B cell (primary cell): ENCODE results near the gene DSCAML1. TPM values are rescaled to one million over a fixed set of nuclear protein-coding genes. Genes with fewer than 3 reads are reported as not detected.

Experiments
- ATAC-seq: fragments of 200-7000 bp; cut with Tn5 transposase; one replicate; pipeline ENCODE4 v1.10.0; 2021; ENCODE audit warnings: low read depth, mild to moderate bottlenecking, moderate number of reproducible peaks, moderate library complexity
- CTCF ChIA-PET: fragments of 350-600 bp; sonication (Branson Sonifier 250); formaldehyde crosslinking; loops from one replicate; lab custom pipeline; 2021; ENCODE audit warnings: antibody characterized with exemption, inconsistent platforms; lab: Charles Lee
- POLR2A ChIA-PET: fragments of 350-600 bp; sonication (Branson Sonifier 250); formaldehyde crosslinking; loops from one replicate; lab custom pipeline; 2021; ENCODE audit warnings: antibody characterized with exemption; lab: Charles Lee
- DNase-seq: peaks from one replicate; pipeline ENCODE4 v3.0.0; 2013
- H2AFZ ChIP-seq: 2 replicates; pipeline ENCODE4 v1.6.1; 2012; ENCODE audit warnings: mild to moderate bottlenecking, low read depth, low read length; ENCODE audit not compliant: insufficient read depth, poor library complexity, severe bottlenecking
- H3K27ac ChIP-seq, 2 donors: 1 replicate in 1 of 2; 2 replicates in 1 of 2; pipeline ENCODE4 v1.5.1; 2012 to 2013; ENCODE audit warnings: low read length in 2 of 2, mild to moderate bottlenecking in 2 of 2, moderate library complexity in 1 of 2
- H3K27me3 ChIP-seq, 4 experiments: fragments of 200-600 bp in 1 of 4; sonication (generic) in 1 of 4; replicated peaks in 1 of 4; 1 replicate in 2 of 4; 2 replicates in 2 of 4; pipeline versions ENCODE4 v1.6.1 to v1.7.0; 2013 to 2016; ENCODE audit warnings: low read length in 3 of 4, mild to moderate bottlenecking in 2 of 4, mixed read lengths in 1 of 4, moderate library complexity in 1 of 4; ENCODE audit not compliant: insufficient read depth in 4 of 4, control insufficient read depth in 3 of 4; ENCODE audit errors: control extremely low read depth in 1 of 4
- H3K36me3 ChIP-seq, 2 experiments: replicated peaks in 1 of 2; 1 replicate in 1 of 2; 2 replicates in 1 of 2; pipeline versions ENCODE4 v1.6.1 to v1.7.1; 2013; ENCODE audit warnings: low read length in 1 of 2; ENCODE audit not compliant: insufficient read depth in 2 of 2, control insufficient read depth in 1 of 2; ENCODE audit errors: control extremely low read depth in 1 of 2, extremely low read depth in 1 of 2
- H3K4me1 ChIP-seq, 2 donors: fragments of 200-600 bp in 1 of 2; sonication (generic) in 1 of 2; 1 replicate in 1 of 2; 2 replicates in 1 of 2; pipeline versions ENCODE4 v1.5.1 to v1.6.1; 2013 to 2017; ENCODE audit warnings: low read length in 2 of 2; ENCODE audit not compliant: control insufficient read depth in 2 of 2, insufficient read depth in 2 of 2
- H3K4me2 ChIP-seq: replicated peaks from 2 replicates; pipeline ENCODE3; 2012; ENCODE audit warnings: mild to moderate bottlenecking, low read depth, low read length; ENCODE audit not compliant: poor library complexity, severe bottlenecking
- H3K4me3 ChIP-seq, 5 experiments: fragments of 200-600 bp in 1 of 5; sonication (generic) in 1 of 5; 1 replicate in 3 of 5; 2 replicates in 2 of 5; pipeline versions ENCODE4 v1.5.1 to v1.7.0; 2011 to 2016; ENCODE audit warnings: low read length in 4 of 5, mild to moderate bottlenecking in 4 of 5, low read depth in 2 of 5, control low read depth in 1 of 5, moderate library complexity in 1 of 5; ENCODE audit not compliant: insufficient read depth in 1 of 5; ENCODE audit errors: control extremely low read depth in 1 of 5, extremely low read depth in 1 of 5
- H3K79me2 ChIP-seq: fragments of 200-600 bp; sonication (generic); one replicate; pipeline ENCODE4 v1.6.0; 2016; ENCODE audit warnings: low read length; ENCODE audit not compliant: control insufficient read depth, insufficient read depth
- H3K9ac ChIP-seq: fragments of 200-600 bp; sonication (generic); 2 replicates; pipeline ENCODE4 v1.6.1; 2017; ENCODE audit warnings: mild to moderate bottlenecking, low read length, moderate library complexity
- H3K9me3 ChIP-seq, 3 donors: one replicate each; pipeline versions ENCODE4 v1.6.1 to v1.7.1; 2013; ENCODE audit warnings: low read length in 2 of 3; ENCODE audit not compliant: control insufficient read depth in 2 of 3, insufficient read depth in 1 of 3; ENCODE audit errors: control extremely low read depth in 1 of 3
- H4K20me1 ChIP-seq: 2 replicates; pipeline ENCODE4 v1.6.0; 2012; ENCODE audit warnings: mild to moderate bottlenecking, low read length; ENCODE audit not compliant: insufficient read depth, control insufficient read depth, poor library complexity, severe bottlenecking
- H3K27ac Mint-ChIP-seq: one replicate; pipeline ENCODE4 v1.8.0; 2021; ENCODE audit warnings: mixed read lengths
- H3K27me3 Mint-ChIP-seq: one replicate; pipeline ENCODE4 v1.8.0; 2021; ENCODE audit warnings: mixed read lengths
- H3K4me1 Mint-ChIP-seq: one replicate; pipeline ENCODE4 v1.8.0; 2021; ENCODE audit warnings: mixed read lengths
- H3K4me3 Mint-ChIP-seq: one replicate; pipeline ENCODE4 v1.8.0; 2021; ENCODE audit warnings: mixed read lengths
- H3K9me3 Mint-ChIP-seq: one replicate; pipeline ENCODE4 v1.8.0; 2022; ENCODE audit warnings: mixed read lengths; ENCODE audit not compliant: insufficient read depth
- CTCF ChIP-seq: fragments of 200-600 bp; IDR thresholded peaks from one replicate; pipeline ENCODE4 v1.8.0; 2022; ENCODE audit warnings: antibody characterized with exemption, mild to moderate bottlenecking
- EZH2 ChIP-seq: IDR thresholded peaks from 2 replicates; pipeline ENCODE4 v1.6.1; 2012; ENCODE audit warnings: borderline replicate concordance, low read depth, mild to moderate bottlenecking, moderate library complexity, low read length; ENCODE audit not compliant: insufficient read depth, poor library complexity, severe bottlenecking
- WGBS: methylation state at CpG from one replicate; pipeline ENCODE4 v1.1.5; 2013; ENCODE audit warnings: missing lambda C conversion rate; ENCODE audit not compliant: insufficient coverage; 5-methylcytosine and 5-hydroxymethylcytosine counted together
- intact Hi-C: fragments of 100-400 bp; cut with micrococcal nuclease; formaldehyde crosslinking; loops from one replicate; pipeline ENCODE4 v1.10.0; 2022
- polyA plus RNA-seq: library from polyadenylated mRNA; depleted of rRNA; stranded (reverse); fragments of >200 nt; gene quantifications from 2 replicates; pipeline ENCODE4 v1.2.3, GENCODE V29; 2012
- total RNA-seq, 2 donors: library from RNA; stranded (reverse); fragments of 120-200 nt in 1 of 2; gene quantifications; 1 replicate in 1 of 2; 2 replicates in 1 of 2; pipeline versions ENCODE4 v1.2.3 to v1.2.4, GENCODE V29; 2013 to 2022

DSCAML1 gene
- total and polyA plus RNA-seq, 2 donors (not counting 1 experiment from before 2014, with no cell fraction given) = 1.2 to 6.2 TPM

- no peaks in the 10 kb centered on the region for H3K9me3 ChIP-seq
- CTCF ChIA-PET = no interaction called here
- H4K20me1 ChIP-seq = no peaks in the 10 kb centered on the region
- no peak overlapping the region for H3K4me3 ChIP-seq
- no peak overlapping the region for H3K4me2 ChIP-seq
- H3K9ac ChIP-seq = no peak overlapping the region
- peaks cover 0 to 4% (median 0%) of the 10 kb centered on the region in 4 experiments for H3K27me3 ChIP-seq
- Mint-ChIP-seq H3K27me3 (peaks cover 17% of the 10 kb centered on the region), H3K4me3 (no peak overlapping the region), H3K27ac (no peak overlapping the region), H3K9me3 (no peaks in the 10 kb centered on the region), H3K4me1 (no peaks in the 10 kb centered on the region)
- WGBS = no CpG with 5 or more reads among the region's 3 CpGs
- intact Hi-C loops = no loop called here
- no peaks in the 10 kb centered on the region for H3K79me2 ChIP-seq
- ATAC-seq (no peak), DNase-seq (no peak)
- H3K27ac ChIP-seq = no peak overlapping the region
- no peaks in the 10 kb centered on the region for H3K36me3 ChIP-seq
- H3K4me1 ChIP-seq = no peaks in the 10 kb centered on the region
- H2AFZ ChIP-seq = no peak overlapping the region
- POLR2A ChIA-PET = no interaction called here
- TF ChIP-seq EZH2 (no peak), CTCF (no peak)
Measured at GRCh38 chr11:117697319-117697718, 99.7 kb downstream of the DSCAML1 start.

GRCh38 chr11:117696540-117696939 lies 100.5 kb downstream of the DSCAML1 start:
- intact Hi-C loops = no loop called here
- ChIA-PET POLR2A (no interaction called here), CTCF (no interaction called here)
- H3K27me3 Mint-ChIP-seq = peaks cover 12% of the 10 kb centered on the region
- Histone ChIP-seq H3K27me3 (peaks cover 0 to 3% (median 0%) of the 10 kb centered on the region in 4 experiments), H3K4me2 (no peak overlapping the region), H3K9me3 (no peaks in the 10 kb centered on the region), H3K9ac (no peak overlapping the region), H3K4me1 (no peaks in the 10 kb centered on the region), H4K20me1 (no peaks in the 10 kb centered on the region), H2AFZ (no peak overlapping the region), H3K4me3 (no peak overlapping the region), H3K27ac (no peak overlapping the region), H3K36me3 (no peaks in the 10 kb centered on the region), H3K79me2 (no peaks in the 10 kb centered on the region)
- no peak for TF ChIP-seq CTCF
- TF ChIP-seq EZH2 = no peak
- no peak for DNase-seq
- WGBS = 90% methylated on average over 5 of the region's 5 CpGs
- no peaks in the 10 kb centered on the region for H3K4me1 Mint-ChIP-seq
- no peak overlapping the region for H3K27ac Mint-ChIP-seq
- H3K9me3 Mint-ChIP-seq = no peaks in the 10 kb centered on the region
- no peak for ATAC-seq
- H3K4me3 Mint-ChIP-seq = no peak overlapping the region
